Astrocyte of the hippocampus (primary cell): ENCODE data around the gene OR4C5.
"Not testable (repeated sequence)": the region's sequence is repeated elsewhere in the genome, so short reads cannot be mapped to it uniquely, and the experiment has no call there.

Experiments used
- DNase-seq: peaks from one replicate; pipeline ENCODE4 v3.0.0; 2011; ENCODE audit warnings: low read depth, low spot score

Gene OR4C5

GRCh38 chr11:48366365-48366764 is at the start of gene OR4C5:
OR4C5 (minus strand) TSS chr11:48366465; CDS start chr11:48366465, 0 bp downstream.
- no peak for DNase-seq

DNA sequence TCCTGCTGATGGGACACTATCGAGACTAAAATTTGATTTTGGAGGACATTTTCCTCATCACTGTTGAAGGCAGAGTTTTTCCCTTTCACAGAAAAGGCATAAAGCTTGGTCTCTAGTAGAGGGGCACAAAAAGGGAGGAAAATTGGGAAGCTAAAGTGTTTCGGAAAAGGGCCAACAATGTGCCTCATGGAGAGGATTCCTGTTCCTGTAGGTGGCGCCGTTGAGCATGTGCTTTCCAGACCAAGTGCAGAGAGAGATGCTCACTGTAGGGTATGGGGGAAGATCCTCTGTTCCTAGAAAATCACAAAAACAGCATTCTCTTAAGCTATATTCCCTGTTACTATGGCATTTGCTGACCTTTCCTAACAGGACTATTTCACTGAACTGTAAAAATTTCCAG is 18.4 kb upstream of the OR4C5 start:
- DNase-seq: no peak

- DNase-seq: not testable (repeated sequence)
Observed at GRCh38 chr11:48384151-48384550, 17.9 kb upstream of the OR4C5 start.

DNA sequence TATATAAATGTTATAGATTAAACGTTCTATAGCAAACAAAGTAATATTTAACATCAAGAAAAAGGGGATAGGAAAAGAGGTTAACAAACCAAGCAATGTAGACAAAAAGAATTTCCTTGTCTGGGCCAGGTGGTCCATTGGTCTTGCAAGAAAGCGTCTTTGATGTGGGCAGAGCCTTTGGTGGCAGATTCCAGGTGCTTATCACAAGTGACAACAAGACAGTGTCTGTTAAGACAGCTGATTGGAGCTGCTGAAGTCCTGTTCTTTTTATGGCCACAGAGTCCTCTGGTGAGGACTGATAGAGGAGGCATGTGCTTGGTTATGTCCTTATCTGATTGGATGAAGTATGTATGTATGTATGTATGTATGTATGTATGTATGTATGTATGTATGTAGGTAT is 5.0 kb downstream of the OR4C5 start:
- not testable (repeated sequence) for DNase-seq

GRCh38 chr11:48354677-48355076 is 11.6 kb downstream of the OR4C5 start:
- no peak for DNase-seq

GRCh38 chr11:48354013-48354412 is 12.3 kb downstream of the OR4C5 start:
- no peak for DNase-seq

GRCh38 chr11:48346286-48346685 is 20.0 kb downstream of the OR4C5 start:
- DNase-seq: not testable (repeated sequence)

DNA sequence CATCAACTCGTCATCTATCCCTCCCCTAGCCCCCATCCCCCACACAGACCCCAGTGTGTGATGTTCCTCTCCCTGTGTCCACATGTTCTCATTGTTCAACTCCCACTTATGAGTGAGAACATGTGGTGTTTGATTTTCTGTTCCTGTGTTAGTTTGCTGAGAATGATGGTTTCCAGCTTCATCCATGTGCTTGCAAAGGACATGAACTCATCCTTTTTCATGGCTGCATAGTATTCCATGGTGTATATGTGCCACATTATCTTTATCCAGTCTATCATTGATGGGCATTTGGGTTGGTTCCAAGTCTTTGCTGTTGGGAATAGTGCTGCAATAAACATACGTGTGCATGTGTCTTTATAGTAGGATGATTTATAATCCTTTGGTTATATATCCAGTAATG is 23.8 kb downstream of the OR4C5 start:
- DNase-seq: not testable (repeated sequence)

DNA sequence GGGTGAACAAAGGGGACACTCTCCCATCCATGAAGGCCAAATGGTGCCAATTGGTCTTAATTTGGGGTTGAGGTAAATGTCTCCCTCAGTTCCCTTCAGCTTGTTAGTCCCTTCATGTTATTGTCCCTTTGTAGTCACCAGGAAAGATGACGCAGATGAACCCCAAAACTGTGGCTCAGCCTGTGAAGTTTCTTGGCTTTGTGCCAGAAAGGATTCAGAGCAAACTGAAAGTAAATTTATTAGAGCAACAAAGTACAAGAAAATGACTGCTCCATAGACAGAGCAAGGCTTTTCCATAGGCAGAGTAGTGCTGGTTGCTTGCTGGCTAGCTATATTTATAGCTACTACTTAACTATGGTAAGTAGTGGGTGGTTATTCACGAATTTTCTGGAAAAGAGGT is 24.8 kb downstream of the OR4C5 start:
- no peak for DNase-seq

GRCh38 chr11:48324620-48325019 is 41.6 kb downstream of the OR4C5 start, which contains the start of gene OR4C3:
OR4C3 (plus strand) TSS chr11:48324920; CDS start chr11:48325022, 102 bp downstream.
- DNase-seq: not testable (repeated sequence)

GRCh38 chr11:48319813-48320212 is 46.5 kb downstream of the OR4C5 start:
- not testable (repeated sequence) for DNase-seq
